KMS-11 (cell line): Measurements from ENCODE around the gene IKBKE.

Experiments
- H2AFZ ChIP-seq: fragments of 200-600 bp; sonication (generic); 2 replicates; pipeline ENCODE4 v1.6.1; 2016; ENCODE audit warnings: antibody characterized with exemption, mixed run types, low read depth
- H3K27ac ChIP-seq: fragments of 200-600 bp; sonication (generic); 2 replicates; pipeline ENCODE4 v1.6.1; 2016; ENCODE audit warnings: mild to moderate bottlenecking, mixed run types
- H3K27me3 ChIP-seq: fragments of 200-600 bp; sonication (generic); 2 replicates; pipeline ENCODE4 v1.6.1; 2017; ENCODE audit warnings: mild to moderate bottlenecking, low read depth, mixed run types, moderate library complexity; ENCODE audit not compliant: insufficient read depth
- H3K36me3 ChIP-seq: fragments of 200-600 bp; sonication (generic); 2 replicates; pipeline ENCODE4 v1.6.1; 2017; ENCODE audit warnings: mild to moderate bottlenecking, mixed run types; ENCODE audit not compliant: insufficient read depth
- H3K4me1 ChIP-seq: fragments of 200-600 bp; sonication (generic); 2 replicates; pipeline ENCODE4 v1.6.1; 2016; ENCODE audit warnings: mild to moderate bottlenecking, low read depth, mixed run types; ENCODE audit not compliant: poor library complexity, severe bottlenecking
- H3K4me2 ChIP-seq: fragments of 200-600 bp; sonication (generic); 2 replicates; pipeline ENCODE4 v1.7.0; 2016; ENCODE audit warnings: mild to moderate bottlenecking, mixed run types
- H3K4me3 ChIP-seq: fragments of 200-600 bp; sonication (generic); IDR thresholded peaks from 2 replicates; pipeline ENCODE4 v1.6.1; 2017; ENCODE audit warnings: low read depth, low read length, mixed read lengths; ENCODE audit not compliant: insufficient read depth
- H3K79me2 ChIP-seq: fragments of 200-600 bp; sonication (generic); 2 replicates; pipeline ENCODE4 v1.6.1; 2016; ENCODE audit warnings: low read depth, mixed run types; ENCODE audit not compliant: insufficient read depth
- H3K9ac ChIP-seq: fragments of 200-600 bp; sonication (generic); 2 replicates; pipeline ENCODE4 v1.6.1; 2016; ENCODE audit warnings: mild to moderate bottlenecking, mixed run types
- H4K20me1 ChIP-seq: fragments of 200-600 bp; sonication (generic); 2 replicates; pipeline ENCODE4 v1.6.1; 2016; ENCODE audit warnings: mild to moderate bottlenecking, mixed run types; ENCODE audit not compliant: insufficient read depth
- CTCF ChIP-seq: fragments of 200-600 bp; sonication (generic); conservative IDR thresholded peaks from 2 replicates; pipeline ENCODE4 v1.6.1; 2017; ENCODE audit warnings: low read depth, mild to moderate bottlenecking, antibody characterized with exemption, low read length, moderate library complexity, mixed read lengths

IKBKE gene

DNA sequence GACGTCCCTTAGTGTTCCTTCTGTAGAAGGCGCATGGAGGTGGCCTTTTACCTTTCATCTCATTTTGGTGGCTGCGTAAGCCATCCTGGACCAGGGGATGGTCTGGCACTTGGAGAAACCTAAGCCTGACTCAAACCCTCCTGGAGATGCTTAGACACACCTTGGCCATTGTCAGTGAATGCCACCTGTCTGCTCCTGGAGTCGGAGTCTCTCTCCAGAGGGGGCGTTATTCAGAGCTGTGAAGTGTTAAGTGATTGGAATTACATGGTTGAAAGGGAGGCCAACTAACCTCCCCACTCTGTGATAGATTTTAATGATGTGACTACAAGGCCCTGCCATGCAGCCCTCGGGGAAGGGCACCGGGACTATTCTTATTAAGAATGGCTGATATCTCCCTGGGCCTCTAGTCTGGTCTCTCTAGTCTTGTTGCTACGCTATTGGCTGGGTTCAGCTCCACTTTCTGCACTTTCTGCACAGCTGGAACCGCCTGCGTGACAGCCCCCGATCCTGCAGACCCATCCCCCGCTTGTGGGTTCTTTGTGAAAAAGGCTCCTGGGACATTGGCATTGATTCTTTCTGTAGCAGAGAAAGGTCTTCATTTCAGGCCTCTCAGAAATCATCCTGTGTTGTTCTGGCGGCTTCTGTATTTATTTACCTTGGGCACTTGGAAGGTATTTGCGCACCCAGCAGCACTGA lies 41.2 kb downstream of the IKBKE start:
- H3K4me2 ChIP-seq, result no peak overlapping the region
- no peaks in the 10 kb centered on the region for H3K36me3 ChIP-seq
- TF ChIP-seq CTCF, result no peak
- no peak overlapping the region for H3K27ac ChIP-seq
- peaks cover 3% of the 10 kb centered on the region for H3K4me1 ChIP-seq
- H2AFZ ChIP-seq, result no peak overlapping the region
- H3K79me2 ChIP-seq, result no peaks in the 10 kb centered on the region
- peaks cover 24% of the 10 kb centered on the region for H3K27me3 ChIP-seq
- H3K9ac ChIP-seq, result no peak overlapping the region
- H3K4me3 ChIP-seq, result no peak overlapping the region
- H4K20me1 ChIP-seq, result no peaks in the 10 kb centered on the region

DNA sequence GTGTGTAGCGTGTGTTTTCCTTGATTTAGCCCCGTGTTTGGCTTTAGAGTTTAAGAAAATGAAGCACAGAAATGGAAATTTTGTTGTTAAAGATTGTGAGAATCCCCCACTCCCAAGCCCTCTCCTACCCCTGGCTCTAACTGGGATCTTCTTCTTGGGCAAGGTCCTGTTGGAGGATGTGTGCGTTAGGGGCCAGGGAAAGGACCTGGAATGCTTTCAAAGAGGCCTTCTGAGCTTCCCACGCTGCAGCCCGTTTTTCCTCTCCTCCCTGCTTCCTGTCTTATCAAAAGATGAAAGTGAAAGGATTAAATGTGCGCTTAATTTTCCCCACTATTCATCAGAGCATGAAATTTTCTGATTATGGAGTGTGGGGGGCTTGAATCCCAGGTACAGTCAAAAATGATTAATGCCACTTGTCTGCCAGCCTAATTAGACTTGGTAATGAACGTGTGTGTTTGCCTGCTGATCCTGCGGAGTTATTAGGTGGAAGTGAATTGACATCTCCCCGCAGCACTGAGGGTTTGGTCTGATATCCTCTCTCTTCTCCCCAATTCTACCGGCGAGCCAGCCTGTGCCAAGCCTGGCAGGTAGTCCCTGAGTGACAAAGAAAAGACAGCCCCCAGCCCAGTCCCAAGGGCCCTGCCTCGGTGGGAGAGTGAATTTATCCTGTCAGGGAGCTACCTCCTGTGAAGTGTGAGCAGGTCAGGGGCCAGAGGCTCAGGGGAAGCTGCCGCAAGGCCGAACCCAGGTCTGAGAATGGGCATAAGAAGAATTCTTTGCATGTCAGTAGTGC lies 42.0 kb downstream of the IKBKE start:
- Histone ChIP-seq H4K20me1 (no peaks in the 10 kb centered on the region), H3K79me2 (no peaks in the 10 kb centered on the region), H3K27me3 (peaks cover 19% of the 10 kb centered on the region; the same call in 1 of the 2 replicates), H3K4me3 (no peak overlapping the region), H3K9ac (no peak overlapping the region), H2AFZ (no peak overlapping the region), H3K4me2 (no peak overlapping the region), H3K36me3 (no peaks in the 10 kb centered on the region), H3K27ac (no peak overlapping the region), H3K4me1 (no peaks in the 10 kb centered on the region)
- no peak for TF ChIP-seq CTCF

GRCh38 chr1:206512851-206513180 lies 42.5 kb downstream of the IKBKE start:
- Histone ChIP-seq H3K9ac (no peak overlapping the region), H3K79me2 (no peaks in the 10 kb centered on the region), H3K27me3 (peaks cover 18% of the 10 kb centered on the region; the same call in 1 of the 2 replicates), H3K36me3 (no peaks in the 10 kb centered on the region), H2AFZ (no peak overlapping the region), H3K4me3 (no peak overlapping the region), H3K27ac (no peak overlapping the region), H4K20me1 (no peaks in the 10 kb centered on the region), H3K4me2 (no peak overlapping the region), H3K4me1 (no peaks in the 10 kb centered on the region)
- TF ChIP-seq CTCF, result no peak

DNA sequence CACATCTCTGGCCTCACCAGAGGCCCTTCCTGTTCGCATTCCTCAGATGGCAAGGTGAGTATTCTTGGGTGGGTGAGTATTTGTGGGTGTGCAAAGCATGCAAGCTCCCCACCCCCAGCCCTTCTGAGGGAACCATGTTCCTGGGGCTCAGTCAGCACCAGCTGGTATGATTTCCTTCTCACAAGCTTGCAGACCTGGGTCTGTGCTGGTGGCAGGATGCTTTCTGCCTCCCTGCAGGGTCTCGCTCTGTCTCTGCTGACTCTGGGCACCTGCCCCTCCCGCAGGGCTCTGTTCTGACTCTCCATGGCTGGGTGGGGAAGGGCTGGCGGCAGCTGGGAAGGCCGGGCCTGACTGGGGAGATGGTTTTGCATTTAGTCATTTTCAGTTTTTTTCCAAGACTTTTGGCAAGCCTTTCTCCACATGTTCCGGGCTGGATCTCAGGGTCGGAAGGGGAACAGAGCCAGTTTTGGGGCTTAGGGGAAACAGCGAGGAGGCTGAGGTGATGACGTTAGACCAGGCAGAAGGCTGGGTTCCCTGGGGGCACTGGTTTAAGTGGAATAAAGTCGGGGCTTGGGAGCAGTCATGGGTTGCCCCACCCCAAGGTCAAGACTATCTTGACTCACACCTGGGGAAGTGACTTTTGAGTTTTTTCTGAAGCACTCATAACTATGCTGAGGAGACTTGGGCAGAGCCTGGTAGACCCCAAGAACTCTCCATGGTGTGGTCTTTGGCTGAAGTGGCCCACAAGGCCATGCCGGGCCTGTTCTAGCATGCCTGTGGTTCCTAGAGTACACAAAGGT lies 43.2 kb downstream of the IKBKE start:
- TF ChIP-seq CTCF, result no peak
- Histone ChIP-seq H3K4me2 (no peak overlapping the region), H3K79me2 (no peaks in the 10 kb centered on the region), H3K27me3 (peaks cover 11% of the 10 kb centered on the region; the same call in 1 of the 2 replicates), H3K9ac (no peak overlapping the region), H3K4me1 (no peaks in the 10 kb centered on the region), H2AFZ (no peak overlapping the region), H4K20me1 (no peaks in the 10 kb centered on the region), H3K4me3 (no peak overlapping the region), H3K27ac (no peak overlapping the region), H3K36me3 (no peaks in the 10 kb centered on the region)
